DND-41 (cell line): ENCODE results near the gene S100A4.
"Not testable (repeated sequence)": the region's sequence is repeated elsewhere in the genome, so short reads cannot be mapped to it uniquely, and the experiment has no call there.

Experiments
- ATAC-seq: fragments of 200-7000 bp; cut with Tn5 transposase; 3 replicates; pipeline ENCODE4 v1.9.1; 2021; ENCODE audit warnings: low read depth; ENCODE audit not compliant: insufficient read depth
- DNase-seq: peaks from one replicate; pipeline ENCODE4 v3.0.0-alpha.2; 2020
- H2AFZ ChIP-seq: 2 replicates; pipeline ENCODE4 v1.6.0; 2012; ENCODE audit warnings: low read depth, low read length
- H3K27ac ChIP-seq: 2 replicates; pipeline ENCODE4 v1.5.1; 2012; ENCODE audit warnings: low read length, inconsistent platforms
- H3K27me3 ChIP-seq: fragments of 200-600 bp; sonication (generic); 2 replicates; pipeline ENCODE4 v1.6.0; 2012; ENCODE audit warnings: low read length, mild to moderate bottlenecking, inconsistent platforms; ENCODE audit not compliant: insufficient read depth, poor library complexity
- H3K36me3 ChIP-seq: 2 replicates; pipeline ENCODE4 v1.5.1; 2012; ENCODE audit warnings: low read length, inconsistent platforms; ENCODE audit not compliant: insufficient read depth
- H3K4me1 ChIP-seq: 2 replicates; pipeline ENCODE4 v1.5.1; 2012; ENCODE audit warnings: mild to moderate bottlenecking, low read length; ENCODE audit not compliant: insufficient read depth
- H3K4me2 ChIP-seq: 2 replicates; pipeline ENCODE4 v1.6.0; 2012; ENCODE audit warnings: mild to moderate bottlenecking, moderate library complexity, low read length, inconsistent platforms; ENCODE audit not compliant: insufficient read depth
- H3K4me3 ChIP-seq, 2 experiments: fragments of 200-600 bp in 1 of 2; shearing (Covaris generic) in 1 of 2; 2 replicates each; pipeline ENCODE4 v1.5.1; 2012 to 2016; ENCODE audit warnings: inconsistent platforms in 2 of 2, low read length in 2 of 2, mild to moderate bottlenecking in 2 of 2, low read depth in 1 of 2, moderate library complexity in 1 of 2
- H3K79me2 ChIP-seq: 2 replicates; pipeline ENCODE4 v1.6.0; 2012; ENCODE audit warnings: low read length, inconsistent platforms; ENCODE audit not compliant: insufficient read depth
- H3K9ac ChIP-seq: 2 replicates; pipeline ENCODE4 v1.6.0; 2012; ENCODE audit warnings: low read depth, mild to moderate bottlenecking, inconsistent platforms, low read length, moderate library complexity
- H3K9me3 ChIP-seq: 2 replicates; pipeline ENCODE4 v1.5.1; 2012; ENCODE audit warnings: low read length, moderate library complexity, mild to moderate bottlenecking, inconsistent platforms; ENCODE audit not compliant: insufficient read depth, severe bottlenecking
- H4K20me1 ChIP-seq: 2 replicates; pipeline ENCODE4 v1.6.0; 2012; ENCODE audit warnings: low read length; ENCODE audit not compliant: insufficient read depth
- EZH2 ChIP-seq: IDR thresholded peaks from 3 replicates; pipeline ENCODE4 v1.6.1; 2012; ENCODE audit warnings: borderline replicate concordance, low read depth, mild to moderate bottlenecking, moderate library complexity, low read length, inconsistent platforms; ENCODE audit not compliant: severe bottlenecking
- TF ChIP-seq, protein P1 (sequence below): IDR thresholded peaks from 2 replicates; pipeline ENCODE4 v1.5.1; 2012; ENCODE audit warnings: borderline replicate concordance, low read length, moderate library complexity, mild to moderate bottlenecking; ENCODE audit not compliant: poor library complexity, severe bottlenecking; ENCODE audit errors: extremely low read depth

The S100A4 gene

DNA sequence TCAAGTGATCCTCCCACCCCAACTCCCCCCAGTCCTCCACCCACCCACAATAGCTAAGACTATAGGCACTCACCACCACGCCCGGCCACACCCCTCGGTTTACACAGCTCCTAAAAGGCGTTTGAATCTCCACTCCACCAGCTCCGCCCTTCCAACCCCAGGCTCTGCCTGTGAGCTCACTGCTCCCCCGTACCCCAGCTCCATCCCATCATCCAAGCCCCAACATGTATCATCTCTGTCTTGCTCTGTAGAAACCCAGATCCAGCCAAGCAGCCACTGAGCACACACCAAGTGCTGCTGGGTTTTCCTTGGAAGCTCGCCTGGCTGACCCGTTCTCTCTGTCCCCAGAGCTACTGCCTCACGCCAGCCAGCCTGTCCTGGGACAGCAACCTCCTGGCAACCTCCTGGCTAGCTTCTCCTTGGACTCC lies 32.0 kb upstream of the S100A4 start:
- no peaks in the 10 kb centered on the region for H3K27me3 ChIP-seq
- ATAC-seq (no peak), DNase-seq (no peak)
- H3K79me2 ChIP-seq, result no peaks in the 10 kb centered on the region
- H2AFZ ChIP-seq, result no peak overlapping the region
- H3K9ac ChIP-seq, result no peak overlapping the region
- H3K27ac ChIP-seq, result no peak overlapping the region
- no peaks in the 10 kb centered on the region for H4K20me1 ChIP-seq
- no peak overlapping the region for H3K4me3 ChIP-seq
- no peaks in the 10 kb centered on the region for H3K36me3 ChIP-seq
- H3K4me1 ChIP-seq, result no peaks in the 10 kb centered on the region
- H3K4me2 ChIP-seq, result no peak overlapping the region
- no peaks in the 10 kb centered on the region for H3K9me3 ChIP-seq
- TF ChIP-seq, protein P1, sequence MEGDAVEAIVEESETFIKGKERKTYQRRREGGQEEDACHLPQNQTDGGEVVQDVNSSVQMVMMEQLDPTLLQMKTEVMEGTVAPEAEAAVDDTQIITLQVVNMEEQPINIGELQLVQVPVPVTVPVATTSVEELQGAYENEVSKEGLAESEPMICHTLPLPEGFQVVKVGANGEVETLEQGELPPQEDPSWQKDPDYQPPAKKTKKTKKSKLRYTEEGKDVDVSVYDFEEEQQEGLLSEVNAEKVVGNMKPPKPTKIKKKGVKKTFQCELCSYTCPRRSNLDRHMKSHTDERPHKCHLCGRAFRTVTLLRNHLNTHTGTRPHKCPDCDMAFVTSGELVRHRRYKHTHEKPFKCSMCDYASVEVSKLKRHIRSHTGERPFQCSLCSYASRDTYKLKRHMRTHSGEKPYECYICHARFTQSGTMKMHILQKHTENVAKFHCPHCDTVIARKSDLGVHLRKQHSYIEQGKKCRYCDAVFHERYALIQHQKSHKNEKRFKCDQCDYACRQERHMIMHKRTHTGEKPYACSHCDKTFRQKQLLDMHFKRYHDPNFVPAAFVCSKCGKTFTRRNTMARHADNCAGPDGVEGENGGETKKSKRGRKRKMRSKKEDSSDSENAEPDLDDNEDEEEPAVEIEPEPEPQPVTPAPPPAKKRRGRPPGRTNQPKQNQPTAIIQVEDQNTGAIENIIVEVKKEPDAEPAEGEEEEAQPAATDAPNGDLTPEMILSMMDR, result no peak
- no peak for TF ChIP-seq EZH2

DNA sequence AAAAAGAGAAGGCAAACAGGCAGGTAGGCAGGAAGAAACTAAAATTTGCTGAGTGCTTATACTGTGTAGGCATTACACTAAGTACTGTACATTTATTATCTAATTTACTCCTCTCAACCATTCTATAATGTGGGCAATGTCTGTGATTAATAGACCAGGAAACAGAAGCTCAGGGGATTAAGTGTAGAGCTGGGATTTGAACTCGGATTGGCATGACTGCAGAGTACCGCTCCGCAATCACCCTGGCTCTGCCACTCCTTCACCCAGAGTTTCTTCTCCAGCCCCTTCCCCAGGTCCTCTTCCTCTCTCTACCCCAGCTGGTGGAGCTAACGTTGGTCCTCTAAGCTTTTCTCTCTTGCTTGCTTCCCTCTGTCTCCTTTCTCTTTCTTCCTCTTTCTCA lies 31.5 kb upstream of the S100A4 start:
- H3K9ac ChIP-seq, result no peak overlapping the region
- H4K20me1 ChIP-seq, result no peaks in the 10 kb centered on the region
- no peak overlapping the region for H3K27ac ChIP-seq
- ATAC-seq, result no peak
- no peaks in the 10 kb centered on the region for H3K36me3 ChIP-seq
- H2AFZ ChIP-seq, result no peak overlapping the region
- H3K9me3 ChIP-seq, result no peaks in the 10 kb centered on the region
- no peak overlapping the region for H3K4me2 ChIP-seq
- no peaks in the 10 kb centered on the region for H3K4me1 ChIP-seq
- H3K79me2 ChIP-seq, result no peaks in the 10 kb centered on the region
- TF ChIP-seq, protein P1, result no peak
- no peak for TF ChIP-seq EZH2
- no peak overlapping the region for H3K4me3 ChIP-seq
- no peak for DNase-seq
- H3K27me3 ChIP-seq, result no peaks in the 10 kb centered on the region

DNA sequence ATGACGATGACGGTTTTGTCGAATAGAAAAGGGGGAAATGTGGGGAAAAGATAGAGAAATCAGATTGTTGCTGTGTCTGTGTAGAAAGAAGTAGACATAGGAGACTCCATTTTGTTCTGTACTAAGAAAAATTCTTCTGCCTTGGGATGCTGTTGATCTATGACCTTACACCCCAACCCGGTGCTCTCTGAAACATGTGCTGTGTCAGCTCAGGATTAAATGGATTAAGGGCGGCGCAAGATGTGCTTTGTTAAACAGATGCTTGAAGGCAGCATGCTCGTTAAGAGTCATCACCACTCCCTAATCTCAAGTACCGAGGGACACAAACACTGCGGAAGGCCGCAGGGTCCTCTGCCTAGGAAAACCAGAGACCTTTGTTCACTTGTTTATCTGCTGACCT lies 29.9 kb upstream of the S100A4 start:
- not testable (repeated sequence) for H3K36me3 ChIP-seq, H4K20me1 ChIP-seq, H3K4me3 ChIP-seq, H2AFZ ChIP-seq, H3K27ac ChIP-seq, H3K9ac ChIP-seq, H3K27me3 ChIP-seq, DNase-seq, ATAC-seq, H3K4me1 ChIP-seq, H3K4me2 ChIP-seq, H3K9me3 ChIP-seq, H3K79me2 ChIP-seq

DNA sequence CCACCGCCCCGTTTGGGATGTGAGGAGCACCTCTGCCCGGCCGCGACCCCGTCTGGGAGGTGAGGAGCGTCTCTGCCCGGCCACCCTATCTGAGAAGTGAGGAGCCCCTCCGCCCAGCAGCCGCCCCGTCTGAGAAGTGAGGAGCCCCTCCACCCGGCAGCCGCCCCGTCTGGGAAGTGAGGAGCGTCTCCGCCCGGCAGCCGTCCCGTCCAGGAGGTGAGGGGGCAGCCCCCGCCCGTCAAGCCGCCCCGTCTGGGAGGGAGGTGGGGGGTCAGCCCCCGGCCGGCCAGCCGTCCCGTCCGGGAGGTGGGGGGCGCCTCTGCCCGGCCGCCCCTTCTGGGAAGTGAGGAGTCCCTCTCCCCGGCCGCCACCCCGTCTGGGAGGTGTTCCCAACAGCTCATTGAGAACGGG lies 29.5 kb upstream of the S100A4 start:
- H4K20me1 ChIP-seq, DNase-seq, H3K79me2 ChIP-seq, H3K27me3 ChIP-seq, H3K9ac ChIP-seq, H3K36me3 ChIP-seq, ATAC-seq, H3K4me1 ChIP-seq, H3K4me3 ChIP-seq, H3K4me2 ChIP-seq, H3K9me3 ChIP-seq, H3K27ac ChIP-seq, H2AFZ ChIP-seq: not testable (repeated sequence)

DNA sequence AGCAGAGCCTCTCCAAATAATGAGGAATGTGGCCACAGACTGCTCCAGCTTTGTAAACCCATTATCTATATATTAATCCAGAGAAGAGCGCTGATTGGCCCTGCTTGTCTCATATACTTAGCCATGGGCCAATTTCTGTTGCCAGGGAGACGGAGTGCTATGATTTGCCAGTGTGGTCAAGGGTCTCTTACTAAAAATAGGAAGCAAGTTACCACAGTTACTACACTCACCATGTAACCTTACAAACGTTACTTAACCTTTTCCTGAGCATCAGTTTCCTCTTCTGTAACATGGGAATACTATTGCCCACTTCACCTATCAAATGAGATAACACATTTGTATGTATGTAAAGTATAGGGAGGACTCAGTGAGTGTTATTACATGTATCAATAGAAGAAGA lies 27.7 kb upstream of the S100A4 start:
- H3K9me3 ChIP-seq, result no peaks in the 10 kb centered on the region
- ATAC-seq (no peak), DNase-seq (no peak)
- H3K79me2 ChIP-seq, result no peaks in the 10 kb centered on the region
- no peak overlapping the region for H3K4me2 ChIP-seq
- no peak overlapping the region for H3K9ac ChIP-seq
- no peak overlapping the region for H3K4me3 ChIP-seq
- no peaks in the 10 kb centered on the region for H4K20me1 ChIP-seq
- H3K36me3 ChIP-seq, result no peaks in the 10 kb centered on the region
- no peak overlapping the region for H2AFZ ChIP-seq
- TF ChIP-seq, protein P1, result no peak
- no peak for TF ChIP-seq EZH2
- no peak overlapping the region for H3K27ac ChIP-seq
- no peaks in the 10 kb centered on the region for H3K27me3 ChIP-seq
- peaks cover 7% of the 10 kb centered on the region for H3K4me1 ChIP-seq
